ENCODE data around the gene TSG101. TPM values are rescaled to one million over a fixed set of nuclear protein-coding genes. Genes with fewer than 3 reads are reported as not detected.

The TSG101 gene
- total RNA-seq, 2 donors from 2014 or later: 58.4 to 75.2 TPM

- intact Hi-C loops (cut with DNase I, micrococcal nuclease): no loop called here
- ATAC-seq: no peak
- DNase-seq: no peak
Observed at GRCh38 chr11:18449251-18449650, 77.5 kb downstream of the TSG101 start.

DNA sequence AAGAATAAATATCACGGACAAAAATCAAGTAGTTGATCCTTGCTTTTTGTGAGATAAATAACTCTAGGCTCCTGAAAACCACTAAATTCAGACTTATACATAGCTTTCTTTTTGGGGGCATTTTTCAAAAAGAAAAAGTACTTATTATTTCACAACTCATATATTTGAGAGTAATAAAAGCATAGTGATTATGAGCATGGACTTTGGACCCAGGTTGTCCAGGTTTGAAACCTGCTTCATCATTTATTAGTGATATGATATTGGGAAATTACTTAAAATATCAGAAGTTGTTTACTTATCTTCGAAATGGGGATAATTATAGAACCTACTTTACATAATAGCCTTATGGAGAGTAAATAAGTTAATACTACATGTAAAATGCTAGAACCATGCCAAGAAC lies 88.1 kb downstream of the TSG101 start:
- intact Hi-C loops (cut with DNase I, micrococcal nuclease): no loop called here
- DNase-seq (no peak), ATAC-seq (no peak)

Other genes starting within 250 kb of the TSG101 start
- gene HPS5, start 204.8 kb downstream of the TSG101 start, total RNA-seq: 10 to 100 TPM in 1 of 2 donors, 1 to 10 TPM in 1; 8.4 to 12.9 TPM
- 10 to 100 TPM; 29.3 to 30.0 TPM for gene GTF2H1, start 204.4 kb downstream of the TSG101 start, total RNA-seq
- gene LDHA, start 132.4 kb downstream of the TSG101 start, total RNA-seq: 100 to 1,000 TPM; 513 to 576 TPM
- gene LDHC, start 114.6 kb downstream of the TSG101 start, total RNA-seq: 1 to 10 TPM in 1 of 2 donors, not detected in 1; 1.9 TPM
- not detected for gene LDHAL6A, start 71.1 kb downstream of the TSG101 start, total RNA-seq
- 10 to 100 TPM; 32.7 to 36.3 TPM for gene UEVLD, start 61.8 kb upstream of the TSG101 start, total RNA-seq
- 1 to 10 TPM; 1.8 to 2.0 TPM for gene MISFA, start 72.8 kb upstream of the TSG101 start, total RNA-seq
- gene SPTY2D1, start 107.4 kb upstream of the TSG101 start, total RNA-seq: 10 to 100 TPM; 19.9 to 20.2 TPM
- gene TMEM86A, start 171.8 kb upstream of the TSG101 start, total RNA-seq: 1 to 10 TPM; 2.0 to 3.3 TPM
- gene IGSF22, start 199.2 kb upstream of the TSG101 start, total RNA-seq: 1 to 10 TPM in 1 of 2 donors, under 1 TPM in 1; 0.81 to 2.0 TPM